Natural killer cell (primary cell): ENCODE results near the gene IGSF9. TPM values are rescaled to one million over a fixed set of nuclear protein-coding genes. Genes with fewer than 3 reads are reported as not detected.

ENCODE experiments used
- ATAC-seq, 3 donors: fragments of 150-1000 bp in 2 of 3; fragments of 200-7000 bp in 1 of 3; cut with Tn5 transposase; 1 replicate in 1 of 3; 2 replicates in 2 of 3; pipeline ENCODE4 v1.10.0; 2021; ENCODE audit warnings: mild to moderate bottlenecking in 2 of 3, moderate library complexity in 2 of 3
- DNase-seq, 2 donors: peaks; one replicate each; pipeline versions ENCODE4 v3.0.0 to v3.0.0-alpha.2; 2013 to 2021; ENCODE audit warnings: mixed read lengths in 1 of 2
- H3K27ac ChIP-seq: one replicate; pipeline ENCODE4 v1.5.1; 2013; ENCODE audit warnings: mild to moderate bottlenecking, low read length
- H3K27me3 ChIP-seq: one replicate; pipeline ENCODE4 v1.6.1; 2013; ENCODE audit warnings: low read length; ENCODE audit not compliant: control insufficient read depth, insufficient read depth
- H3K36me3 ChIP-seq: one replicate; pipeline ENCODE4 v1.6.1; 2013; ENCODE audit warnings: low read length; ENCODE audit not compliant: control insufficient read depth, insufficient read depth
- H3K4me1 ChIP-seq: one replicate; pipeline ENCODE4 v1.6.1; 2013; ENCODE audit warnings: low read length; ENCODE audit not compliant: control insufficient read depth, insufficient read depth
- H3K4me3 ChIP-seq: one replicate; pipeline ENCODE4 v1.5.1; 2013; ENCODE audit warnings: low read length
- H3K9me3 ChIP-seq: one replicate; pipeline ENCODE4 v1.6.1; 2013; ENCODE audit warnings: low read length; ENCODE audit not compliant: control insufficient read depth, insufficient read depth
- H3K27ac Mint-ChIP-seq, 2 donors: one replicate each; pipeline ENCODE4 v1.8.0; 2022; ENCODE audit warnings: mild to moderate bottlenecking in 2 of 2, mixed read lengths in 2 of 2, moderate library complexity in 1 of 2
- H3K27me3 Mint-ChIP-seq, 2 donors: one replicate each; pipeline ENCODE4 v1.8.0; 2022; ENCODE audit warnings: low read depth in 2 of 2, mixed read lengths in 2 of 2
- H3K36me3 Mint-ChIP-seq: one replicate; pipeline ENCODE4 v1.8.0; 2022; ENCODE audit warnings: mixed read lengths
- H3K4me1 Mint-ChIP-seq, 2 donors: one replicate each; pipeline ENCODE4 v1.8.0; 2022; ENCODE audit warnings: mixed read lengths in 2 of 2
- H3K4me3 Mint-ChIP-seq: one replicate; pipeline ENCODE4 v1.8.0; 2022; ENCODE audit warnings: mild to moderate bottlenecking, moderate library complexity, mixed read lengths
- H3K9me3 Mint-ChIP-seq, 2 donors: one replicate each; pipeline ENCODE4 v1.8.0; 2022; ENCODE audit warnings: mixed read lengths in 2 of 2
- CTCF ChIP-seq: fragments of 200-600 bp; IDR thresholded peaks from one replicate; pipeline ENCODE4 v1.8.0; 2022; ENCODE audit warnings: antibody characterized with exemption
- WGBS: methylation state at CpG from one replicate; pipeline ENCODE4 v1.1.7; 2013; ENCODE audit warnings: missing lambda C conversion rate; ENCODE audit not compliant: insufficient coverage; 5-methylcytosine and 5-hydroxymethylcytosine counted together
- intact Hi-C: fragments of 100-400 bp; cut with micrococcal nuclease; formaldehyde crosslinking; loops from one replicate; pipeline ENCODE4 v1.14.2; 2022
- total RNA-seq, 4 donors: library from RNA; stranded (reverse); fragments of 120-200 nt in 1 of 4; gene quantifications; one replicate each; pipeline versions ENCODE4 v1.2.3 to v1.2.4, GENCODE V29; 2013 to 2022

IGSF9 gene
- total RNA-seq, 3 donors from 2014 or later (not counting 1 experiment from before 2014, with no cell fraction given) = not detected

GRCh38 chr1:159890390-159890789, 55.0 kb downstream of the IGSF9 start:
- H3K4me3 Mint-ChIP-seq = no peak overlapping the region
- H3K4me1 ChIP-seq = peaks cover 21% of the 10 kb centered on the region
- H3K27me3 Mint-ChIP-seq = peaks cover 0 to 2% of the 10 kb centered on the region in 2 donors
- 96% methylated on average over 8 of the region's 8 CpGs for WGBS
- ATAC-seq = no peak
- intact Hi-C loops = no loop called here
- no peak overlapping the region for H3K27ac ChIP-seq
- H3K36me3 ChIP-seq = no peaks in the 10 kb centered on the region
- H3K9me3 Mint-ChIP-seq = no peaks in the 10 kb centered on the region
- H3K4me1 Mint-ChIP-seq = peaks cover 13 to 23% of the 10 kb centered on the region in 2 donors
- H3K27ac Mint-ChIP-seq = peak overlapping the region in 1 of 2 donors; percentile 57
- H3K9me3 ChIP-seq = no peaks in the 10 kb centered on the region
- no peak for DNase-seq
- no peaks in the 10 kb centered on the region for H3K36me3 Mint-ChIP-seq
- TF ChIP-seq CTCF = no peak
- H3K27me3 ChIP-seq = no peaks in the 10 kb centered on the region
- H3K4me3 ChIP-seq = no peak overlapping the region

DNA sequence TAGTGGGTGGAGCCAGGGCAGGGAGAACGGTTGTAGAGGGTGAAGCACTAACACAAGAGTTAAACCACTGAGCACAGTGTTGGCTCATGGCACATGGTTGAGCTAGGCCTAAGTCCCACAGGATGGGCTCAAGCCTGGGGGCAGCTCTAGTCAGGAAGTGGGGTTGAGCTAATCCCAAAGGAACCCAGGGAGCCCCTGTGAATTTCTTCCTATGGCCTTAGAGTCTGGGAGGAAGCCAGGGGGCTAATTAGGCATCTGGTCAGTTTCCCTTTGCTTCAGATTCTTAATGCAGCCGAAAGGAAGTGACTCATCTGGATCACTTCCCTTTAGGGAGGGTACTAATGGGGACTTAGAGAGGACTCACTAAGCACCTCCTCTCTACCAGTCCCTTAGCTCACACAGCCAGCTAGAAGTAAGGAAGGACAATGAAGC, 55.6 kb downstream of the IGSF9 start:
- Histone ChIP-seq H3K4me3 (no peak overlapping the region), H3K36me3 (no peaks in the 10 kb centered on the region), H3K4me1 (peaks cover 21% of the 10 kb centered on the region), H3K27ac (no peak overlapping the region), H3K9me3 (no peaks in the 10 kb centered on the region), H3K27me3 (no peaks in the 10 kb centered on the region)
- WGBS = 46% methylated on average over 2 of the region's 2 CpGs
- peak overlapping the region in 1 of 2 donors; percentile 57 for H3K27ac Mint-ChIP-seq
- H3K4me1 Mint-ChIP-seq = peaks cover 13 to 23% of the 10 kb centered on the region in 2 donors
- no peaks in the 10 kb centered on the region for H3K9me3 Mint-ChIP-seq
- intact Hi-C loops = loop anchor here (10.0 kb wide), 1 partner anchor 465 kb away; no protein-coding TSS in a partner anchor
- peak in 1 of 2 donors; percentile 27 for DNase-seq
- ATAC-seq = peak; percentile 45 to 70 (median 59)
- H3K27me3 Mint-ChIP-seq = peaks cover 0 to 2% of the 10 kb centered on the region in 2 donors
- H3K4me3 Mint-ChIP-seq = no peak overlapping the region
- no peaks in the 10 kb centered on the region for H3K36me3 Mint-ChIP-seq
- TF ChIP-seq CTCF = no peak

DNA sequence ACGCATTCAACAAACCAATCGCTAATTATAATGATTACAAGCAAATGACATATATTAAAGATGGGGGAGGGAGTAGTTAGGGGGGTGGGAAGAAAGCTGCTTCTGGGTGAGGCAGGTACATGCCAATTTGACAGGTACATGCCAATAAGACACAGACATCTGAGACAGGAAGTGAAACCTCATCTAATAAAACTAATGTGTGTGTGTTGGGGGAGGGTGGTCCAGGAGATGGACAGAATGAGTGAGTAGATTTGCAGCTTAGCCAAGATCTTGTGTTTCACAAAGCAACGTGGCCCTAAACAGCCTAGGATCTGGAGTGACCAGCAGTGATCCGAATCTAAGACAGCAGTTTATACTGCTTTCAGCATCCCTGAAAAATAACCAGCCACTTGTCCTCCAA, 56.2 kb downstream of the IGSF9 start:
- Histone ChIP-seq H3K36me3 (no peaks in the 10 kb centered on the region), H3K4me3 (no peak overlapping the region), H3K27ac (no peak overlapping the region), H3K27me3 (no peaks in the 10 kb centered on the region), H3K9me3 (no peaks in the 10 kb centered on the region), H3K4me1 (peaks cover 21% of the 10 kb centered on the region)
- no peak for DNase-seq
- peaks cover 0 to 6% of the 10 kb centered on the region in 2 donors for H3K27me3 Mint-ChIP-seq
- H3K9me3 Mint-ChIP-seq = no peaks in the 10 kb centered on the region
- H3K4me1 Mint-ChIP-seq = peaks cover 13 to 23% of the 10 kb centered on the region in 2 donors
- ATAC-seq = no peak
- WGBS = 100% methylated on average over 2 of the region's 4 CpGs
- H3K4me3 Mint-ChIP-seq = no peak overlapping the region
- H3K36me3 Mint-ChIP-seq = no peaks in the 10 kb centered on the region
- H3K27ac Mint-ChIP-seq = peak overlapping the region in 1 of 2 donors; percentile 57
- no peak for TF ChIP-seq CTCF
- intact Hi-C loops = loop anchor here (10.0 kb wide), 1 partner anchor 464 kb away; no protein-coding TSS in a partner anchor

GRCh38 chr1:159884296-159884695, 61.1 kb downstream of the IGSF9 start:
- Histone ChIP-seq H3K4me1 (peaks cover 8% of the 10 kb centered on the region), H3K36me3 (no peaks in the 10 kb centered on the region), H3K9me3 (no peaks in the 10 kb centered on the region), H3K27ac (no peak overlapping the region), H3K27me3 (no peaks in the 10 kb centered on the region), H3K4me3 (no peak overlapping the region)
- no peaks in the 10 kb centered on the region for H3K9me3 Mint-ChIP-seq
- ATAC-seq (no peak), DNase-seq (no peak)
- H3K4me3 Mint-ChIP-seq = no peak overlapping the region
- H3K4me1 Mint-ChIP-seq = peaks cover 0 to 5% of the 10 kb centered on the region in 2 donors
- 84% methylated on average over 8 of the region's 8 CpGs for WGBS
- TF ChIP-seq CTCF = no peak
- H3K27ac Mint-ChIP-seq = no peak overlapping the region
- peaks cover 0 to 4% of the 10 kb centered on the region in 2 donors for H3K27me3 Mint-ChIP-seq
- H3K36me3 Mint-ChIP-seq = no peaks in the 10 kb centered on the region
- intact Hi-C loops = loop anchor here (10.0 kb wide), 1 partner anchor 459 kb away; no protein-coding TSS in a partner anchor
